Small intestine (tissue), 7 donors: ENCODE measurements around the gene GALNT14. TPM values are rescaled to one million over a fixed set of nuclear protein-coding genes. Genes with fewer than 3 reads are reported as not detected.

ENCODE experiments used
- DNase-seq, 2 donors: peaks; one replicate each; pipeline versions ENCODE4 v3.0.0 to v3.0.0-alpha.2; 2013
- FAIRE-seq: peaks from 2 replicates; lab custom pipeline; 2012; peaks lifted over from hg19 to GRCh38; lab: Jason Lieb, UNC
- H3K27ac ChIP-seq, 3 donors: one replicate each; pipeline ENCODE4 v1.5.1; 2013; ENCODE audit warnings: low read length in 2 of 3, mild to moderate bottlenecking in 2 of 3, control low read depth in 1 of 3, inconsistent platforms in 1 of 3, low read depth in 1 of 3, moderate library complexity in 1 of 3
- H3K27me3 ChIP-seq, 3 donors: one replicate each; pipeline ENCODE4 v1.6.1; 2013; ENCODE audit warnings: low read length in 3 of 3, inconsistent platforms in 1 of 3; ENCODE audit not compliant: control insufficient read depth in 3 of 3, insufficient read depth in 3 of 3
- H3K36me3 ChIP-seq, 3 donors: one replicate each; pipeline ENCODE4 v1.6.1; 2013; ENCODE audit warnings: low read length in 3 of 3, inconsistent platforms in 1 of 3, low read depth in 1 of 3, mild to moderate bottlenecking in 1 of 3, moderate library complexity in 1 of 3; ENCODE audit not compliant: control insufficient read depth in 3 of 3, insufficient read depth in 2 of 3
- H3K4me1 ChIP-seq, 3 donors: one replicate each; pipeline ENCODE4 v1.6.1; 2013; ENCODE audit warnings: low read length in 2 of 3, inconsistent platforms in 1 of 3, low read depth in 1 of 3, mild to moderate bottlenecking in 1 of 3, moderate library complexity in 1 of 3; ENCODE audit not compliant: control insufficient read depth in 3 of 3, insufficient read depth in 2 of 3
- H3K4me3 ChIP-seq, 3 donors: one replicate each; pipeline ENCODE4 v1.5.1; 2013; ENCODE audit warnings: low read length in 3 of 3, control low read depth in 1 of 3, inconsistent platforms in 1 of 3, low read depth in 1 of 3, mild to moderate bottlenecking in 1 of 3, moderate library complexity in 1 of 3
- H3K9me3 ChIP-seq, 2 donors: one replicate each; pipeline ENCODE4 v1.6.1; 2013; ENCODE audit warnings: low read depth in 1 of 2, low read length in 1 of 2; ENCODE audit not compliant: control insufficient read depth in 2 of 2, insufficient read depth in 1 of 2
- WGBS, 3 donors: extraction: QIAGEN DNeasy Blood & Tissue Kit; methylation state at CpG; one replicate each; pipeline ENCODE4 v1.1.7; 2013; 5-methylcytosine and 5-hydroxymethylcytosine counted together
- polyA plus RNA-seq, 4 donors: library from polyadenylated mRNA; stranded (reverse) in 3 of 4; unstranded in 1 of 4; fragments of 200-250 nt in 3 of 4; fragments of 120-200 nt in 1 of 4; gene quantifications; one replicate each; pipeline versions ENCODE4 v1.2.1 to v1.2.3, GENCODE V29; 2013
- donor health status: healthy with polysubstance abuse.
- donor health status: control.
- donor health status: control.
- donor health status: Bipolar disorder and iron deficiency.
- donor health status: healthy.

Gene GALNT14
- polyA plus RNA-seq, 4 donors, result 0.24 to 8.2 (median 2.2) TPM; not detected in 1

- H3K27ac ChIP-seq, result no peak overlapping the region
- no peaks in the 10 kb centered on the region for H3K36me3 ChIP-seq
- 68 to 76% (median 71%) methylated on average over 6 of the region's 6 CpGs for WGBS, 3 donors
Measured at GRCh38 chr2:31078579-31079105, 59.6 kb downstream of the GALNT14 start.

GRCh38 chr2:31078011-31078410 is 60.2 kb downstream of the GALNT14 start:
- DNase-seq, result no peak
- H3K9me3 ChIP-seq, result no peaks in the 10 kb centered on the region
- no peaks in the 10 kb centered on the region for H3K36me3 ChIP-seq
- 75 to 83% (median 79%) methylated on average over 4 of the region's 4 CpGs for WGBS, 3 donors
- FAIRE-seq, result no peak
- no peaks in the 10 kb centered on the region for H3K27me3 ChIP-seq
- peaks cover 0 to 12% (median 3%) of the 10 kb centered on the region in 3 donors for H3K4me1 ChIP-seq
- H3K4me3 ChIP-seq, result no peak overlapping the region
- no peak overlapping the region for H3K27ac ChIP-seq

More at GRCh38 chr2:31078579-31079105, 59.6 kb downstream of the GALNT14 start:
- Histone ChIP-seq H3K4me3 (no peak overlapping the region), H3K4me1 (peaks cover 0 to 16% (median 3%) of the 10 kb centered on the region in 3 donors), H3K27me3 (no peaks in the 10 kb centered on the region), H3K9me3 (no peaks in the 10 kb centered on the region)
- no peak for DNase-seq
- FAIRE-seq, result no peak

- WGBS, 3 donors, result 76 to 83% (median 80%) methylated on average over 6 of the region's 6 CpGs
- Histone ChIP-seq H3K4me3 (no peak overlapping the region), H3K9me3 (no peaks in the 10 kb centered on the region), H3K27me3 (no peaks in the 10 kb centered on the region), H3K36me3 (no peaks in the 10 kb centered on the region), H3K4me1 (no peaks in the 10 kb centered on the region), H3K27ac (no peak overlapping the region)
- DNase-seq (no peak), FAIRE-seq (no peak)
Measured at GRCh38 chr2:31075941-31076590, 62.2 kb downstream of the GALNT14 start.

GRCh38 chr2:31075431-31075830 is 62.8 kb downstream of the GALNT14 start:
- WGBS, 3 donors, result 59 to 84% (median 80%) methylated on average over 7 of the region's 7 CpGs
- DNase-seq (no peak), FAIRE-seq (no peak)
- no peak overlapping the region for H3K4me3 ChIP-seq
- no peak overlapping the region for H3K27ac ChIP-seq
- no peaks in the 10 kb centered on the region for H3K27me3 ChIP-seq
- no peaks in the 10 kb centered on the region for H3K36me3 ChIP-seq
- H3K4me1 ChIP-seq, result no peaks in the 10 kb centered on the region
- no peaks in the 10 kb centered on the region for H3K9me3 ChIP-seq

- Histone ChIP-seq H3K27ac (no peak overlapping the region), H3K4me1 (no peaks in the 10 kb centered on the region), H3K4me3 (no peak overlapping the region), H3K36me3 (no peaks in the 10 kb centered on the region), H3K9me3 (no peaks in the 10 kb centered on the region), H3K27me3 (no peaks in the 10 kb centered on the region)
- FAIRE-seq, result no peak
- 72 to 82% (median 79%) methylated on average over 6 of the region's 6 CpGs for WGBS, 3 donors
- no peak for DNase-seq
Measured at GRCh38 chr2:31071741-31072140, 66.5 kb downstream of the GALNT14 start.

- no peak overlapping the region for H3K27ac ChIP-seq
- 81 to 84% (median 83%) methylated on average over 8 of the region's 8 CpGs for WGBS, 3 donors
- no peak overlapping the region for H3K4me3 ChIP-seq
- DNase-seq (peak in 1 of 2 donors; percentile 62), FAIRE-seq (no peak)
- H3K27me3 ChIP-seq, result no peaks in the 10 kb centered on the region
- no peaks in the 10 kb centered on the region for H3K4me1 ChIP-seq
- H3K36me3 ChIP-seq, result no peaks in the 10 kb centered on the region
- H3K9me3 ChIP-seq, result no peaks in the 10 kb centered on the region
Measured at GRCh38 chr2:31070339-31071125, 67.7 kb downstream of the GALNT14 start.

GRCh38 chr2:31069643-31070325 is 68.5 kb downstream of the GALNT14 start:
- Histone ChIP-seq H3K27me3 (no peaks in the 10 kb centered on the region), H3K27ac (no peak overlapping the region), H3K4me3 (no peak overlapping the region), H3K36me3 (no peaks in the 10 kb centered on the region), H3K9me3 (no peaks in the 10 kb centered on the region), H3K4me1 (no peaks in the 10 kb centered on the region)
- WGBS, 3 donors, result 65 to 79% (median 67%) methylated on average over 12 of the region's 12 CpGs
- no peak for DNase-seq
- FAIRE-seq, result no peak

- Histone ChIP-seq H3K27me3 (no peaks in the 10 kb centered on the region), H3K4me3 (no peak overlapping the region), H3K27ac (no peak overlapping the region), H3K4me1 (no peaks in the 10 kb centered on the region), H3K36me3 (no peaks in the 10 kb centered on the region), H3K9me3 (no peaks in the 10 kb centered on the region)
- FAIRE-seq (no peak), DNase-seq (no peak)
- 69 to 74% (median 74%) methylated on average over 8 of the region's 8 CpGs for WGBS, 3 donors
Measured at GRCh38 chr2:31067259-31067658, 71.0 kb downstream of the GALNT14 start.
